GM19351 (cell line): ENCODE measurements around the gene STAT4.

Experiments used
- ATAC-seq: cut with Tn5 transposase; IDR thresholded peaks from one replicate; pipeline ENCODE4 v1.9.1; 2021; ENCODE audit warnings: mild to moderate bottlenecking, moderate library complexity; ENCODE audit not compliant: unreplicated experiment

Gene STAT4

GRCh38 chr2:191150600-191151330, at the start of gene STAT4:
STAT4 (minus strand) TSS chr2:191150994; CDS start chr2:191148203, 2,791 bp downstream.
- peak; percentile 87 for ATAC-seq

- ATAC-seq = no peak
These were observed 49.2 kb upstream of the STAT4 start for GRCh38 chr2:191199929-191200512.

GRCh38 chr2:191198271-191198670, 47.5 kb upstream of the STAT4 start:
- no peak for ATAC-seq

GRCh38 chr2:191197096-191197495, 46.3 kb upstream of the STAT4 start:
- no peak for ATAC-seq

- no peak for ATAC-seq
These were observed 44.2 kb upstream of the STAT4 start for GRCh38 chr2:191195021-191195420.

- no peak for ATAC-seq
These were observed 40.2 kb upstream of the STAT4 start for GRCh38 chr2:191190861-191191552.

GRCh38 chr2:191190435-191190834, 39.6 kb upstream of the STAT4 start:
- no peak for ATAC-seq

GRCh38 chr2:191189112-191189635, 38.4 kb upstream of the STAT4 start:
- no peak for ATAC-seq

- no peak for ATAC-seq
These were observed 37.8 kb upstream of the STAT4 start for GRCh38 chr2:191188550-191189093.

- ATAC-seq = no peak
These were observed 36.5 kb upstream of the STAT4 start for GRCh38 chr2:191187105-191187829.

- no peak for ATAC-seq
These were observed 33.7 kb upstream of the STAT4 start for GRCh38 chr2:191184457-191184856.

GRCh38 chr2:191183516-191183915, 32.7 kb upstream of the STAT4 start:
- no peak for ATAC-seq

- no peak for ATAC-seq
These were observed 32.3 kb upstream of the STAT4 start for GRCh38 chr2:191183081-191183480.

- no peak for ATAC-seq
These were observed 29.9 kb upstream of the STAT4 start for GRCh38 chr2:191180713-191181112.

- ATAC-seq = no peak
These were observed 29.5 kb upstream of the STAT4 start for GRCh38 chr2:191180276-191180675.

- no peak for ATAC-seq
These were observed 28.2 kb upstream of the STAT4 start for GRCh38 chr2:191178806-191179514.

GRCh38 chr2:191177751-191178736, 27.2 kb upstream of the STAT4 start:
- no peak for ATAC-seq

GRCh38 chr2:191176801-191177438, 26.1 kb upstream of the STAT4 start:
- peak; percentile 27 for ATAC-seq

GRCh38 chr2:191176305-191176704, 25.5 kb upstream of the STAT4 start:
- ATAC-seq = peak; percentile 67
